C4-2B (cell line): ENCODE results near the gene ZMYND10.

ENCODE experiments used
- H3K27ac ChIP-seq: fragments of 450-650 bp; 2 replicates; pipeline ENCODE4 v1.5.1; 2017
- ZFX ChIP-seq: fragments of 450-650 bp; IDR thresholded peaks from 2 replicates; pipeline ENCODE4 v1.6.1; 2017
- TF ChIP-seq, protein P1 (sequence below): fragments of 450-650 bp; conservative IDR thresholded peaks from 2 replicates; pipeline ENCODE4 v1.5.1; 2017; ENCODE audit warnings: mild to moderate bottlenecking

The ZMYND10 gene

DNA sequence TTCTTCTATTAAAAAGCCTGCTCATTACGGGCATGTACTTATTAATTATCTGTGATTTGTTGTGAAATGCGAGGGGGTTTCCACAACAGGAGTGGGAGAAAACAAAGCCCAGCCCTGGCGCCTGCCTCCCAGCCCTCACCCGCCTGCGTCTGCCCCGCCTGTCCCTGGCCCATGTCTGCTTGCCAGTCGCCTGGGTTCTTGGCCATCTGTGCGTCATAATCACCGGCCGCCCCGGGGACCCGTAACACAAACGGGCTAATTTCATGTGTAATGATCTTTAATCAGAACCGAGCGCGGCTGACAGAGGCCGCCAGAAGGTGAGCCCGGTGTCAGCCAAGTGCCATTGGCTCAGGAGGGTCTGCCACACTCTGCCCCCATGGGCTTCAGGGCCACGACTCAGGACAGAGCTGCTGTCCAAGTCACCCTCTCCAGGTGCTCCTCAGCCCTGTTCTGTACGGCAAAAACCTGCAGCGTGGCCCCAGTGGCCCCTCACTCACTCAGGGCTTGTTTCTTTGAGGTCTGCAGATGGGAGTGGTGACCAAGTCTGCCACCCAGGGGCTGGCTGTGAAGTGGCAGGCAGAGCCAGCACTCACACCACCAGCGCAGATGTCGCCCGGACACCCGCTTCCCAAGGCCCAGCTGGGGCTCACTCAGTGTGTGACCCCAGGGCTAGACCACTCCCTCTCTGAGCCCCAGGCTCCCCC, 42.6 kb upstream of the ZMYND10 start:
- H3K27ac ChIP-seq = no peak overlapping the region
- TF ChIP-seq, protein P1, sequence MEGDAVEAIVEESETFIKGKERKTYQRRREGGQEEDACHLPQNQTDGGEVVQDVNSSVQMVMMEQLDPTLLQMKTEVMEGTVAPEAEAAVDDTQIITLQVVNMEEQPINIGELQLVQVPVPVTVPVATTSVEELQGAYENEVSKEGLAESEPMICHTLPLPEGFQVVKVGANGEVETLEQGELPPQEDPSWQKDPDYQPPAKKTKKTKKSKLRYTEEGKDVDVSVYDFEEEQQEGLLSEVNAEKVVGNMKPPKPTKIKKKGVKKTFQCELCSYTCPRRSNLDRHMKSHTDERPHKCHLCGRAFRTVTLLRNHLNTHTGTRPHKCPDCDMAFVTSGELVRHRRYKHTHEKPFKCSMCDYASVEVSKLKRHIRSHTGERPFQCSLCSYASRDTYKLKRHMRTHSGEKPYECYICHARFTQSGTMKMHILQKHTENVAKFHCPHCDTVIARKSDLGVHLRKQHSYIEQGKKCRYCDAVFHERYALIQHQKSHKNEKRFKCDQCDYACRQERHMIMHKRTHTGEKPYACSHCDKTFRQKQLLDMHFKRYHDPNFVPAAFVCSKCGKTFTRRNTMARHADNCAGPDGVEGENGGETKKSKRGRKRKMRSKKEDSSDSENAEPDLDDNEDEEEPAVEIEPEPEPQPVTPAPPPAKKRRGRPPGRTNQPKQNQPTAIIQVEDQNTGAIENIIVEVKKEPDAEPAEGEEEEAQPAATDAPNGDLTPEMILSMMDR = no peak
- no peak for TF ChIP-seq ZFX

DNA sequence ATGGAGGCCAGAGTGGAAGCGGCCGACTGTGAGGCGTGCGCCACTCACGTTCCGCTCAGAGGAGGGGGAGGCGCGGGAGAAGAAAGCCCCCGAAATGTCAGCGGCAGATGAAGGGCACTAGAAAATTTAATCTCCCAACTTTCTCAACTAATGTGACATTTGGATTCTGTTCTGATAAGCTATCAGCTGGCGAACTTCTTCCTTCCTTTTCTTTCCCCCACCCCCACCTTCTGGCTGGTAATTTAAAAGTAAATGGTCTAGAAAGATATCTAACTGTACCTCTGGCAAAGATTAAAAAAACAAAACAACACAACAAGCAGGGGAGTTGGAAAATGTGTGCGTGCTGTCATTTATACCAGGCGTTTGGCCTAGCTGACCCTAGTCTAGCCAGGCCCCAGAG, 40.2 kb upstream of the ZMYND10 start:
- no peak overlapping the region for H3K27ac ChIP-seq

DNA sequence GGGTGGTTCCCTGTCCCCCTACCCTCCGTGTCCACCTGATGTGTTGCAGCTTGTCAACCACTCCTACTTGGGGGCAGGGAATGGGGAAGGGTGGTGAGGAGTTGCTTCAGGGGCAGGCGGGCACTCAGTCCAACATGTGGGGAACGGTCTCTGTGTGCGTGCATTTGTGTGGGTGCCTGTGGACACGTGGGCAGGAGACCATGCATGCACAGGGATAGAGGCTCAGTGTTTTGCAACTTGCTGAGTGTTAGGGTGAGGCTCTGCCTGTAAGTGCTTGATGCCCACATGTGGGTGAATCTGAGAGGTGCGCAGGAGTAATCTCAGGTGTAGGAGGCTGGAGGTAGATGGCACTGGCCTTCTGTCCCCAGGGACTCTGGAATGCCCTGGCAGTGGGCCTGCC, 38.2 kb upstream of the ZMYND10 start:
- no peak for TF ChIP-seq ZFX
- TF ChIP-seq, protein P1 = no peak
- no peak overlapping the region for H3K27ac ChIP-seq

More for the DNA sequence above, 40.2 kb upstream of the ZMYND10 start:
- TF ChIP-seq, protein P1 = no peak
- no peak for TF ChIP-seq ZFX

DNA sequence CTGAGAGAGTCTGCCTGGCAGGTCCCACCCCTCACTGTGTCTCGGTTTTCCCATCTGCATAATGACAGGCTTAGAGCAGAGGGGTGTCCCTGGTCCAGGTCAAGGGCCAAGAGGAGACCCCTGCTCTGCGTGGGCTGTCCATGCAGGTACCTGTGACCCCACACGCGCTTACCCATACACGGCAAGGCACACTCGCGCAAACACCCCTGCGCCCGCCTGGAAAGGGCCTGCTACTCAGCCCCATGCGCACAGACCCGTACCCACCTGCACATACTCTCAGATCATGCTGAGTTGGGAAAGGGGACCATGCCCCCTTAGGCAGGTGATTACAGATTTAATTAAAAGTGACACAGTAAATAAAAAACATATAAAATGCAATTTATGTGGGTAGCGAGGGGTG, 37.2 kb upstream of the ZMYND10 start:
- TF ChIP-seq, protein P1 = no peak
- TF ChIP-seq ZFX = no peak
- H3K27ac ChIP-seq = no peak overlapping the region

DNA sequence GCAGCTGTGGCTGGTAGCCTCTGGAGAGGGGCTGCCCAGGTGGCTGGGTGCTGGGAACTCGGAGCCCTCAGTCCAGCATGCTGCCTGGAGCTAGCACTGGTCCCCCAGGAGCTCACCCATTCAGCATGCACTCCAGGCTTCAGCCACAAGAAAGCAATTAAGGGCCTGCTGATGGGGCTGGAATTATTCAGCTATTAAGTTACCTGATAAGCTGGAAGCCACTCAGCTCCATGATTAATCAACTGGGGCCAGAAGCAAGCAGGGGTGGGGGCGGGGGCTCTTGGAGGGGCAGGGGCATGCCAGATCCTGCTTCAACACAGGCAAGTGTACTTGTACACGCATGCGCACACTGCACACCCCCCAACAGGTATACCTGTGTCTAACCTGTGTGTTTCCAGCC, 35.9 kb upstream of the ZMYND10 start:
- no peak overlapping the region for H3K27ac ChIP-seq
- no peak for TF ChIP-seq ZFX
- TF ChIP-seq, protein P1 = no peak

DNA sequence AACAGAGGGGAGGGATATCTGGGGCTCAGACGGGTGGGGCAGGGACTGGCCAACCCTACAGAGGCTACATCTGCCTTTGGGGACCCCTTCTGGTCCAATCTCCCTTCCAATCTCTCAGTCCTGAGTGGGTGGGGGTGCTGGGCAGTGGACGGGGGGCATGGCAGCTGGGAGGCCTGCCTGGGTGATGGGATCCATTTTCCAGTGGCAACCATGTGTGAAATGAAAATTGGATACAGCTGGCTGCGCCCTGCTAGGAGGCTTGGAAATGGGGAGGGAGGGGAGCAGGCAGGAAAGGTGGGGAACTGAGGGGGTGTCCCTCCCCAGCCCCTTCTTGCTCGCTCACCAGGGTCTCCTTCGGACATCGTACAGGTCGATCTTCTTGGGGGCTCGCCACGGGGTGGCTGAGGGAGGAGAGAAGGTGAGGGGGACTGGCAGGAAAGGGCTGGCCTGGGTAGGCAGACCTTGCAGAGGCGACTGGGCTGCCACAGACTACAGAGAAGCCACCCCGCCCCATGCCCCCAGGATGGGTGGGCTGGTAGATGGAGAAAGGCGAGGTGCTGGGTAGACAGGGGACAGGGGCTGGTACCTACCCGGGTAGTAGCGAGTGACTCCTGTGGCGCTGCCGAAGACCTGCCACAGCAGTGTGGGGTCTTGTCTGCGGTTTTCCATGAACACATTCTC, 35.0 kb upstream of the ZMYND10 start:
- no peak overlapping the region for H3K27ac ChIP-seq

DNA sequence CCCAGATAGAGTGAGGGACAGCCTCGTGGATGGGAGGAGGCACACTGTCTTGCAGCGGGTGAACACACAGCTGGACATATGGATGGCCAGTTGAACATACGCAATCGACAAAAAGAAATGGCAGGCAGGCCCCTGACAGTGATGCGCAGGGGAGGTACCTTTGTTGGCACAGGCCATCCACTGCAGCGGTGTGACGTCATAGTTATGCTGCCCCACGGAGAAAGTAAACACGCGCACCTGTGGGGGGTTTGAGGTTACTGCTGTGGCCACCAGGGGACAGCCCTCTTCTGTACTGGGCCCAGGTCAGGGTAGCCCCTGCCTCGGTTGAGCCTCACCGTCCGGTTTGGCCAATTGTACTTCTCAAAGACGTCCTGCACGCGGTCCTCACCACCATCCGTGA, 33.2 kb upstream of the ZMYND10 start:
- TF ChIP-seq ZFX = no peak
- TF ChIP-seq, protein P1 = no peak
- H3K27ac ChIP-seq = no peak overlapping the region

More for the DNA sequence above, 35.0 kb upstream of the ZMYND10 start:
- TF ChIP-seq, protein P1 = no peak
- no peak for TF ChIP-seq ZFX
